RWPE1 (cell line): ENCODE results near the gene DNAJB8.

Experiments
- CTCF ChIA-PET: fragments of 350-600 bp; sonication (Branson Sonifier 250); formaldehyde crosslinking; extraction: SDS; loops from one replicate; lab custom pipeline; 2021; lab: Yijun Ruan, JAX
- POLR2A ChIA-PET: fragments of 400-600 bp; formaldehyde crosslinking; extraction: SDS; loops from one replicate; lab custom pipeline; 2020; ENCODE audit warnings: antibody characterized with exemption; ENCODE audit not compliant: low non-redundant PET; lab: Yijun Ruan, JAX
- DNase-seq: peaks from one replicate; pipeline ENCODE4 v3.0.0; 2012; ENCODE audit warnings: low spot score
- H3K27ac ChIP-seq: fragments of 450-650 bp; 2 replicates; pipeline ENCODE4 v1.5.1; 2017
- CTCF ChIP-seq: fragments of 450-650 bp; conservative IDR thresholded peaks from 2 replicates; pipeline ENCODE4 v1.5.1; 2017; ENCODE audit warnings: low read depth, mild to moderate bottlenecking

DNAJB8 gene

GRCh38 chr3:128426128-128426921 lies 40.4 kb downstream of the DNAJB8 start:
- DNase-seq: peak; percentile 78
- peak; percentile 98 for TF ChIP-seq CTCF
- ChIA-PET POLR2A (no interaction called here), CTCF (interaction anchor here (0.5 to 2.5 kb wide), 17 partner anchors 12 to 572 kb away, joined by 3 to 15 read pairs (median 4); no protein-coding TSS in a partner anchor)
- H3K27ac ChIP-seq: no peak overlapping the region

GRCh38 chr3:128425846-128426127 lies 40.9 kb downstream of the DNAJB8 start:
- no peak for DNase-seq
- no peak for TF ChIP-seq CTCF
- ChIA-PET POLR2A (no interaction called here), CTCF (interaction anchor here (0.5 to 2.5 kb wide), 14 partner anchors 13 to 573 kb away, joined by 3 to 15 read pairs (median 4); no protein-coding TSS in a partner anchor)
- H3K27ac ChIP-seq: no peak overlapping the region

- DNase-seq: no peak
- H3K27ac ChIP-seq: no peak overlapping the region
- TF ChIP-seq CTCF: no peak
- POLR2A ChIA-PET: interaction anchor here (0.6 kb wide), 1 partner anchor 178 kb away, joined by 4 read pairs; no protein-coding TSS in a partner anchor
- CTCF ChIA-PET: interaction anchor here (0.5 to 2.5 kb wide), 15 partner anchors 13 to 573 kb away, joined by 3 to 15 read pairs (median 4); no protein-coding TSS in a partner anchor
Observed at GRCh38 chr3:128425142-128425845, 41.4 kb downstream of the DNAJB8 start.

GRCh38 chr3:128424508-128425069 lies 42.1 kb downstream of the DNAJB8 start:
- CTCF ChIA-PET: interaction anchor here (0.7 kb wide), 1 partner anchor 160 kb away, joined by 3 read pairs; no protein-coding TSS in a partner anchor
- H3K27ac ChIP-seq: no peak overlapping the region
- POLR2A ChIA-PET: interaction anchor here (0.6 kb wide), 1 partner anchor 177 kb away, joined by 4 read pairs; no protein-coding TSS in a partner anchor
- TF ChIP-seq CTCF: no peak
- DNase-seq: no peak

GRCh38 chr3:128423525-128424147 lies 43.1 kb downstream of the DNAJB8 start:
- POLR2A ChIA-PET: no interaction called here
- no peak overlapping the region for H3K27ac ChIP-seq
- CTCF ChIA-PET: interaction anchor here (0.6 kb wide), 1 partner anchor 194 kb away, joined by 3 read pairs; no protein-coding TSS in a partner anchor

More at GRCh38 chr3:128423525-128424147, 43.1 kb downstream of the DNAJB8 start:
- TF ChIP-seq CTCF: no peak
- DNase-seq: no peak
